Umbilical cord (tissue), 2 donors: ENCODE measurements around the gene VEZF1. TPM values are rescaled to one million over a fixed set of nuclear protein-coding genes. Genes with fewer than 3 reads are reported as not detected.

ENCODE experiments used
- DNase-seq: peaks from one replicate; pipeline ENCODE4 v3.0.0-alpha.2; 2015; ENCODE audit warnings: low spot score
- total RNA-seq: library from RNA; depleted of rRNA; stranded (reverse); fragments of >200 nt; gene quantifications from one replicate; pipeline ENCODE4 v1.2.3, GENCODE V29; 2014; ENCODE audit warnings: low replicate concordance; ENCODE audit not compliant: insufficient read depth

The VEZF1 gene
- total RNA-seq, 1 donor from 2014 or later = 50.3 TPM

- DNase-seq = no peak
Observed at GRCh38 chr17:57999010-57999495, 11.0 kb upstream of the VEZF1 start.

- DNase-seq = no peak
Observed at GRCh38 chr17:57997085-57997809, 9.2 kb upstream of the VEZF1 start.

GRCh38 chr17:57995076-57995956 lies 7.3 kb upstream of the VEZF1 start:
- DNase-seq = peak; percentile 78

GRCh38 chr17:57994436-57994835 lies 6.4 kb upstream of the VEZF1 start:
- DNase-seq = no peak

GRCh38 chr17:57993471-57994365 lies 5.7 kb upstream of the VEZF1 start:
- DNase-seq = no peak

- DNase-seq = no peak
Observed at GRCh38 chr17:57991537-57991936, 3.5 kb upstream of the VEZF1 start.

- DNase-seq = no peak
Observed at GRCh38 chr17:57990037-57990436, 2.0 kb upstream of the VEZF1 start.

- peak; percentile 74 for DNase-seq
Observed at GRCh38 chr17:57988301-57989250, 522 bp upstream of the VEZF1 start.

- peak; percentile 82 for DNase-seq
Observed at GRCh38 chr17:57986841-57987580, 1.0 kb downstream of the VEZF1 start.

- peak; percentile 40 for DNase-seq
Observed at GRCh38 chr17:57985675-57985974, 2.4 kb downstream of the VEZF1 start.

GRCh38 chr17:57984936-57985674 lies 2.9 kb downstream of the VEZF1 start:
- peak; percentile 47 for DNase-seq

- DNase-seq = peak; percentile 58
Observed at GRCh38 chr17:57984261-57984890, 3.7 kb downstream of the VEZF1 start.

GRCh38 chr17:57983446-57983845 lies 4.6 kb downstream of the VEZF1 start:
- DNase-seq = no peak

GRCh38 chr17:57982452-57983170 lies 5.4 kb downstream of the VEZF1 start:
- DNase-seq = no peak

GRCh38 chr17:57980522-57980921 lies 7.5 kb downstream of the VEZF1 start:
- no peak for DNase-seq

- DNase-seq = no peak
Observed at GRCh38 chr17:57979076-57979475, 9.0 kb downstream of the VEZF1 start.

GRCh38 chr17:57976594-57976993 lies 11.5 kb downstream of the VEZF1 start:
- no peak for DNase-seq

- DNase-seq = no peak
Observed at GRCh38 chr17:57975044-57975443, 13.0 kb downstream of the VEZF1 start.
